Keratinocyte (primary cell): ENCODE data around the gene ATPAF2. TPM values are rescaled to one million over a fixed set of nuclear protein-coding genes. Genes with fewer than 3 reads are reported as not detected.
A peak's percentile ranks its signal among the peaks of the same experiment; 100 is the strongest.

ENCODE experiments used
- DNase-seq: peaks from one replicate; pipeline ENCODE4 v3.0.0-alpha.2; 2011; ENCODE audit warnings: low read depth, missing footprints, low spot score
- FAIRE-seq: peaks from 2 replicates; lab custom pipeline; 2011; peaks lifted over from hg19 to GRCh38; lab: Jason Lieb, UNC
- H2AFZ ChIP-seq: 2 replicates; pipeline ENCODE4 v1.6.0; 2012; ENCODE audit warnings: low read length, control low read depth, inconsistent platforms; ENCODE audit not compliant: control insufficient read depth
- H3K27ac ChIP-seq: 2 replicates; pipeline ENCODE4 v1.5.1; 2011; ENCODE audit warnings: low read length; ENCODE audit not compliant: control insufficient read depth, insufficient read depth
- H3K27me3 ChIP-seq: 3 replicates; pipeline ENCODE4 v1.6.0; 2011; ENCODE audit warnings: low read length; ENCODE audit not compliant: control insufficient read depth, insufficient read depth; ENCODE audit errors: extremely low read depth
- H3K36me3 ChIP-seq, 2 experiments: 2 replicates in 1 of 2; 3 replicates in 1 of 2; pipeline ENCODE4 v1.5.1; 2011; ENCODE audit warnings: low read length in 2 of 2, mild to moderate bottlenecking in 1 of 2; ENCODE audit not compliant: control insufficient read depth in 2 of 2, insufficient read depth in 2 of 2; ENCODE audit errors: extremely low read depth in 1 of 2
- H3K4me1 ChIP-seq: 3 replicates; pipeline ENCODE4 v1.5.1; 2011; ENCODE audit warnings: low read length; ENCODE audit not compliant: control insufficient read depth, insufficient read depth; ENCODE audit errors: extremely low read depth
- H3K4me2 ChIP-seq: 3 replicates; pipeline ENCODE4 v1.6.0; 2011; ENCODE audit warnings: low read depth, low read length; ENCODE audit not compliant: control insufficient read depth, insufficient read depth; ENCODE audit errors: extremely low read depth
- H3K4me3 ChIP-seq, 3 experiments: fragments of 200-600 bp in 1 of 3; sonication (generic) in 1 of 3; 2 replicates in 2 of 3; 3 replicates in 1 of 3; pipeline ENCODE4 v1.5.1; 2011 to 2016; ENCODE audit warnings: low read length in 3 of 3, mild to moderate bottlenecking in 3 of 3, control low read depth in 2 of 3, inconsistent platforms in 1 of 3, low read depth in 1 of 3, mixed read lengths in 1 of 3, mixed run types in 1 of 3, moderate library complexity in 1 of 3; ENCODE audit not compliant: control insufficient read depth in 2 of 3, insufficient read depth in 2 of 3; ENCODE audit errors: extremely low read depth in 1 of 3
- H3K79me2 ChIP-seq: 2 replicates; pipeline ENCODE4 v1.6.0; 2012; ENCODE audit warnings: low read length; ENCODE audit not compliant: control insufficient read depth, insufficient read depth
- H3K9ac ChIP-seq: 3 replicates; pipeline ENCODE4 v1.6.0; 2011; ENCODE audit warnings: low read length; ENCODE audit not compliant: control insufficient read depth, insufficient read depth; ENCODE audit errors: extremely low read depth
- H3K9me1 ChIP-seq: 3 replicates; pipeline ENCODE4 v1.6.0; 2011; ENCODE audit warnings: low read length; ENCODE audit not compliant: control insufficient read depth, insufficient read depth; ENCODE audit errors: extremely low read depth
- H3K9me3 ChIP-seq: 2 replicates; pipeline ENCODE4 v1.5.1; 2012; ENCODE audit warnings: low read depth, low read length; ENCODE audit not compliant: control insufficient read depth
- H4K20me1 ChIP-seq: 3 replicates; pipeline ENCODE4 v1.6.0; 2011; ENCODE audit warnings: low read length; ENCODE audit not compliant: control insufficient read depth, insufficient read depth; ENCODE audit errors: extremely low read depth
- CTCF ChIP-seq, 3 experiments: IDR thresholded peaks in 1 of 3; conservative IDR thresholded peaks in 1 of 3; optimal IDR thresholded peaks in 1 of 3; 2 replicates in 2 of 3; 3 replicates in 1 of 3; pipeline versions ENCODE3 to v1.5.1; 2011; ENCODE audit warnings: low read length in 3 of 3, mild to moderate bottlenecking in 3 of 3, moderate library complexity in 2 of 3, control low read depth in 1 of 3, inconsistent platforms in 1 of 3; ENCODE audit not compliant: insufficient read depth in 2 of 3; ENCODE audit errors: extremely low read depth in 1 of 3
- EZH2 ChIP-seq: IDR thresholded peaks from one replicate; pipeline ENCODE4 v1.6.1; 2012; ENCODE audit warnings: inconsistent platforms, mild to moderate bottlenecking, low read length, moderate library complexity
- dilution Hi-C: fragments of 300-500 bp; cut with MboI; formaldehyde crosslinking; loops from one replicate; pipeline ENCODE4 v1.7.0; 2020; ENCODE audit warnings: low sequenced_read_pairs; ENCODE audit not compliant: extremely low pct_ligation_motif_present
- polyA minus RNA-seq, 3 experiments: library from RNA; depleted of rRNA, polyadenylated mRNA; stranded (reverse); fragments of >200 nt; gene quantifications; 1 replicate in 1 of 3; 2 replicates in 1 of 3; 3 replicates in 1 of 3; pipeline ENCODE4 v1.2.3, GENCODE V29; 2011
- polyA plus RNA-seq, 5 experiments: library from polyadenylated mRNA; depleted of rRNA in 3 of 5; stranded (reverse) in 3 of 5; stranded (forward) in 1 of 5; unstranded in 1 of 5; fragments of >200 nt; gene quantifications; 1 replicate in 1 of 5; 2 replicates in 3 of 5; 3 replicates in 1 of 5; pipeline versions ENCODE4 v1.2.1 to v1.2.3, GENCODE V29; 2011 to 2012; ENCODE audit warnings: missing spikeins in 2 of 5, low read depth in 1 of 5, low replicate concordance in 1 of 5

The ATPAF2 gene
- 22.4 to 24.4 TPM (median 23.6 TPM) in 3 replicates for polyA plus RNA-seq
- polyA plus RNA-seq (2011; ENCODE audit: low read depth): 11.5 TPM
- 15.8 and 21.5 TPM in 2 replicates for polyA plus RNA-seq (2011; cell fraction: cytosol; rRNA removed)
- polyA plus RNA-seq (2011; cell fraction: nucleus; rRNA removed): 19.7 and 27.0 TPM in 2 replicates
- 15.7 and 26.6 TPM in 2 replicates for polyA plus RNA-seq (2012; ENCODE audit: low replicate concordance)
- polyA minus RNA-seq: 16.0 to 23.8 TPM (median 19.1 TPM) in 3 replicates
- 23.6 TPM for polyA minus RNA-seq (2011; cell fraction: cytosol; rRNA and poly(A)+ RNA removed)
- polyA minus RNA-seq (2011; cell fraction: nucleus; rRNA and poly(A)+ RNA removed): 17.2 and 19.8 TPM in 2 replicates

DNA sequence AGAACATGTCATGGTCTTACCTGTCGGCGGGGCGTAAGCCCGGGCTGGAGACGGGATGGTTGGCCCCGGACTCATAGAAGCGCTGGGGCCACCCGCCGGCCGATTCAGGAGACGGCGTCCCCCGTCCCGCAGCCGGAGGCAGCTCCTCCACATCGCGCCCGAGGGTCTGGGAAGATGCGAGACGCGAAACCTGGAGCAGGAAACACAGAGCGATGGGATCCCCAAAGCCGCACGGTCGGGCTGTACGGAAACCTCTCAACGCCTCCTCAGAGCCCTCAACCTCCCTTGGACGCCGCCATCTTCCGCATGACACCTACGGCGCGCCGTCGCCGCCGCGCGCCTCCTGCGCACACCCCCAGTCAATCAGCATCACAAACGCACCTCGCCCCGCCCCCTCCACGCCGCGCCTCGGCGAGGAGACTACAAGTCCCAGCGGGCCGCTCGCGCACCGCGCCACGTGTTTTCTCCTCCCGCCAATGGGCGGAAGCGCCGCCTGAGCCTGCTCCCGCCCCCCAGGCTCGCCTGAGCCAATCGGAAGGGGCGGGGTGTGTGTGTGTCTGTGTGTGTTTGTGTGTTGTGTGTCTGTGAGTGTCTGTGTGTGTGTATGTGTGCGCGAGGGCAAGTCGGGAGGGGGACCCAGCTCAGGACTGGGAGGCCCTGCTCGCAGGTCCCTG is at the start of gene ATPAF2, which contains the start of gene GID4:
TSS of gene ATPAF2 (minus strand) at position 308 of the 674 bp plus-strand sequence. CDS start at position 153, 155 bp downstream.
TSS of gene GID4 (plus strand) at position 548 of the 674 bp plus-strand sequence. CDS start at position 605, 57 bp downstream.
- DNase-seq: peak; percentile 96
- Histone ChIP-seq H3K9ac (peak within 1 kb of the TSS; percentile 87), H2AFZ (peak within 1 kb of the TSS; percentile 95), H3K4me1 (peaks cover 37% of the 10 kb centered on the region), H3K9me1 (no peaks in the 10 kb centered on the region), H3K27ac (peak within 1 kb of the TSS; percentile 83), H3K4me3 (peak within 1 kb of the TSS; percentile 49 to 89 (median 86)), H3K79me2 (peaks cover 77% of the 10 kb centered on the region), H4K20me1 (no peaks in the 10 kb centered on the region), H3K36me3 (peaks cover 2 to 4% of the 10 kb centered on the region in 2 experiments), H3K9me3 (no peaks in the 10 kb centered on the region), H3K4me2 (peak within 1 kb of the TSS; percentile 80), H3K27me3 (no peaks in the 10 kb centered on the region)
- TF ChIP-seq CTCF (optimal IDR thresholded peaks at IDR 0.05 in 1 of 3, IDR thresholded peaks at IDR 0.05 in 1 of 3, conservative IDR thresholded peaks at IDR 0.05 in 1 of 3; ENCODE audit: extremely low read depth in 1 of 3, insufficient read depth in 2 of 3, low read length in 3 of 3) (peak in 1 of 3 experiments; percentile 10), EZH2 (no peak)
- FAIRE-seq: peak; percentile 36
- dilution Hi-C loops: no loop called here

DNA sequence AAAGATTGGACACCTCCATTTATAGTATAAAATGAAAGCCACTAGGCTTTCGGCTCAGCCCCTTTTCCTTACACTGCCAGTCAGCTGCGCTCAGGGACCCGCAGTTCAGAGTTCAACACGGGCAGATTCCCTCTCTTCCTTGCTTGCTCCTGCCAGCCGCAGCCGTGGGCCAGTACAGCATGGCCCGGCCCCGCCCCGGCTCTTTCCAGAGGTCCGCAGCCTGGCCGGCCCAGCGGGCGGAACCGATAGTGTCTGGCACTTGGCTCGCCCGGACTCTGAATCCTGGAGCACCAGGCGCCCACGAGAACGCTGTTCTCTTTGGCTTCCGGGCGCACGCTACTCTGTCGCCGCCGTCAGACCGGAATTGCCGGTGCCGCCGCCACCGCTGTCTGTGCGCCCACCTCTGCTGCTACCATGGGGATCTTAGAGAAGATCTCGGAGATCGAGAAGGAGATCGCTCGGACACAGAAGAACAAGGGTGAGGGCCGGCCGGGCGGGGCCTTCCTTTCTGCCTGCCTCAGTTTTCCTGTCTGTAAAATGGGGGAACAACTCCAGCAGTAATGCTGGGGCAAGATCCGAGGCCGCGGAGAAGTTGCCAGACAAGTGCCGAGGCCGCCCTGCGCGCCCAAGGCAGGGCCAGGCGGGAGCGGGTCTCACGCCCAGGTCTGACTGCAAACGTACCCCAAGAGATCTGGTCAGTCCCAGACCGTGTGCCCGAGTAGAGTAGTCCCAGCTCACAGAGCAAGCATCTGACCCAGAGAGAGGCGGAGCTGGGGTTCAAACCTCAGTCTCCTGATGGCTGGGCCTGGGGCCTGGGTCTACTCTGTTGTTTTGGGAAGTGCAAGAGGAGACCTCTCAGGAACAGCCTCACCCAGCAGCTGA is 48.9 kb upstream of the ATPAF2 start, which contains the start of gene DRG2:
TSS of gene DRG2 (plus strand) at position 339 of the 882 bp plus-strand sequence. CDS start at position 415, 76 bp downstream.
- Histone ChIP-seq H3K4me1 (peaks cover 7% of the 10 kb centered on the region), H4K20me1 (no peaks in the 10 kb centered on the region), H3K9me1 (no peaks in the 10 kb centered on the region), H3K36me3 (peaks cover 6 to 8% of the 10 kb centered on the region in 2 experiments), H2AFZ (peak within 1 kb of the TSS; percentile 94), H3K9ac (peak within 1 kb of the TSS; percentile 74), H3K27ac (peak within 1 kb of the TSS; percentile 53), H3K4me3 (peak within 1 kb of the TSS; percentile 79 to 98 (median 87)), H3K27me3 (no peaks in the 10 kb centered on the region), H3K4me2 (peak within 1 kb of the TSS; percentile 89), H3K79me2 (peaks cover 27% of the 10 kb centered on the region), H3K9me3 (no peaks in the 10 kb centered on the region)
- no peak for FAIRE-seq
- TF ChIP-seq EZH2: no peak
- peak in 2 of 3 experiments; percentile 14 to 40 for TF ChIP-seq CTCF (optimal IDR thresholded peaks at IDR 0.05 in 1 of 3, IDR thresholded peaks at IDR 0.05 in 1 of 3, conservative IDR thresholded peaks at IDR 0.05 in 1 of 3; ENCODE audit: extremely low read depth in 1 of 3, insufficient read depth in 2 of 3, low read length in 3 of 3)
- DNase-seq: peak; percentile 21
- dilution Hi-C loops: no loop called here
